ENCODE measurements around the gene COX10.

COX10 gene

DNA sequence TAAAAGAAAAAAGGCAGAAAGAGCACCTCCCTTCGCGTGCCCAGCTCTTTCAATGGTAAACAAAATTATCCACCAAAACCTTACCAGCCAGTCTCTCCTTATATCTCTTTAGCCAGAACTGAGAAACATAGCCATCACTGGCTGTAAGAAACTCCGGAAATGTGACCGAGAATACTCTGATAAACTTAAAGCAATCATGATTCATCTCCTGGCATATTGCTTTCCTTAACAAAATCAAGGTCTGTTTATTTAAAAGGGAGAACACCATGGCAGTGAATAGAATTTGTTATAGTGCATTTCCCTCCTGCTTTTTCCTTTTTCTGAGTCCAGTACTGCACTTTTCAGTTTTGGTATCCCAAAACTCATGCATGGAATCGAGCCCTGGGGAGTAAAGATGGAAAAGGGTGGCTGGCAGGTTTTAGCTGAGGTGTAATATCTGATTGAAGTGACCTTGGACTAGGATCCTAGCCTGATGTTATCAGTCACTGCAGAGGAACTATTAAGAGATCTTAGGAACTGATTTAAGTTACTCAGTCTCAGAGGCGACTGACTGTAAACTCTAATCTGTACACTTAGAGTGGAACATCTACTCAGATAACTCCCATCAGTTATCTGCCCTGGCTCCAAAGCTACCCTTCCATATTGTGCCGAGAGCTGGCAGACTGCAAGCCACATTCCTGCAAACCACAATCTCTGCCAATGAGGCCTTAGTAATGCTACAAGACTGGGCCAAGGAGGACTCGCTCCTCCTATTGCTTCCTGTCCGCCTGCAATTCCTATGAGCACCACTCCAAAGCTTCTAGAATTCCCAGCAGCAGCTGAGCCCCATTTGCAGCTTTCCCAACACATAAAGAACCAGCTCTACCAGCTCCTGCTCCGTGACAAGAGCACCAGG, 7.4 kb upstream of the COX10 start:
- DNase-seq: no peak
- TF ChIP-seq, protein P1, sequence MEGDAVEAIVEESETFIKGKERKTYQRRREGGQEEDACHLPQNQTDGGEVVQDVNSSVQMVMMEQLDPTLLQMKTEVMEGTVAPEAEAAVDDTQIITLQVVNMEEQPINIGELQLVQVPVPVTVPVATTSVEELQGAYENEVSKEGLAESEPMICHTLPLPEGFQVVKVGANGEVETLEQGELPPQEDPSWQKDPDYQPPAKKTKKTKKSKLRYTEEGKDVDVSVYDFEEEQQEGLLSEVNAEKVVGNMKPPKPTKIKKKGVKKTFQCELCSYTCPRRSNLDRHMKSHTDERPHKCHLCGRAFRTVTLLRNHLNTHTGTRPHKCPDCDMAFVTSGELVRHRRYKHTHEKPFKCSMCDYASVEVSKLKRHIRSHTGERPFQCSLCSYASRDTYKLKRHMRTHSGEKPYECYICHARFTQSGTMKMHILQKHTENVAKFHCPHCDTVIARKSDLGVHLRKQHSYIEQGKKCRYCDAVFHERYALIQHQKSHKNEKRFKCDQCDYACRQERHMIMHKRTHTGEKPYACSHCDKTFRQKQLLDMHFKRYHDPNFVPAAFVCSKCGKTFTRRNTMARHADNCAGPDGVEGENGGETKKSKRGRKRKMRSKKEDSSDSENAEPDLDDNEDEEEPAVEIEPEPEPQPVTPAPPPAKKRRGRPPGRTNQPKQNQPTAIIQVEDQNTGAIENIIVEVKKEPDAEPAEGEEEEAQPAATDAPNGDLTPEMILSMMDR (IDR thresholded peaks at IDR 0.05): no peak
- peaks cover 31% of the 10 kb centered on the region for H3K9me3 Mint-ChIP-seq
- peaks cover 92% of the 10 kb centered on the region for H3K36me3 Mint-ChIP-seq (ENCODE audit: low read depth)
- H3K4me3 Mint-ChIP-seq: no peak overlapping the region
- H3K27me3 Mint-ChIP-seq (ENCODE audit: low read depth, poor library complexity): no peaks in the 10 kb centered on the region
- H3K27ac Mint-ChIP-seq: no peak overlapping the region
- no peaks in the 10 kb centered on the region for H3K4me1 Mint-ChIP-seq

DNA sequence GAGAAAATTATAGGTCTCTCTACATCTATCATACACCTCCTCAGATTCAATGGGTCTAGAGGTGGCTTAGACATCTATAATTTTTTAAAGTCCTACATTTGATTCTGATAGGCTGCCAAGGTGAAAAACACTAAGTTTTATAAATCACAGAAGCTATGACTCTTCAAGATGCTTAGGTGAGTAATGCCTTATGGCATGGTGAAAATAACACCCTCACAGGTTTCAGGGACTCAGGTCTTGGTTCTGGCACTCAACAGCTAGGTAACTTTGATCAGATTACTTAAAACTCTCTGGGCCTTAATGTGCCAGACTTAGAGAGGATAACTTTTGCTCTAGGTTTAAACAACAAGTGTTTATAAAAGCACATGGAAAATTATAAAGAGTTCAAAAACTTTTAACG, 2.0 kb upstream of the COX10 start:
- TF ChIP-seq, protein P1 (IDR thresholded peaks at IDR 0.05): no peak
- H3K4me1 Mint-ChIP-seq: peaks cover 28% of the 10 kb centered on the region
- H3K27ac Mint-ChIP-seq: no peak overlapping the region
- DNase-seq: no peak
- H3K36me3 Mint-ChIP-seq (ENCODE audit: low read depth): peaks cover 53% of the 10 kb centered on the region
- H3K9me3 Mint-ChIP-seq: peaks cover 29% of the 10 kb centered on the region
- no peak overlapping the region for H3K4me3 Mint-ChIP-seq
- H3K27me3 Mint-ChIP-seq (ENCODE audit: low read depth, poor library complexity): no peaks in the 10 kb centered on the region

DNA sequence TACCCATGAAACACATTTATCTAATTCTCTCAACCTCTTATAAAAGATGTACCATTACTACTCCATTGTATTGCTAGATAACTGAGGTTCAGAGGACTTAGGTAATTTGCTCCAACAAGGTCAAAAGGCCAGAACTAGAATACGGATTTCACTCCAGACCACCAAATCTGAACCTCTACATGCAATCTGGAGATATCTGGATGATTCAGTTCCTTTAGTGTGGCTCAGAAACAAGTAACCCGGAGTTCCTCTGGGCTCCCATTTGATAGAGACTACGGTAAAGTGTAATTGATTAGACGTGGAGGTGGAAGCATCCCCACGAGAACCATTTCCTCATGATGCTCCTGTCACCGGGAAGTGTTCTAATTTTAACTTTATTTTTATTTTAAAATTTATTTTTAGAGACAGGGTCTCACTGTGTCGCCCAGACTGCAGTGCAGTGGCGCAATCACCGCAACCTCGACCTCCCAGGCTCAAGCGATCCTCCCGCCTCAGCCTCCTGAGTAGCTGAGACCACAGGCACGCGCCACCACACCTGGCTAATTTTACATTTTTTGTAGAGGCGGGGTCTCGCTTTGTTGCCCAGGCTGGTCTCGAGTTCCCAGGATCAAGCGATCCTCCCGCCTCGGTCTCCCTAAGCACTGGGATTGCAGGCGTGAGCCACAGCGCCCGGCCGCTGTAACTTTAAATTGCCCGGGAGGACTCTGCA, 608 bp upstream of the COX10 start:
- TF ChIP-seq, protein P1 (IDR thresholded peaks at IDR 0.05): no peak
- H3K27ac Mint-ChIP-seq: peak overlapping the region; percentile 99
- H3K27me3 Mint-ChIP-seq (ENCODE audit: low read depth, poor library complexity): no peaks in the 10 kb centered on the region
- peaks cover 28% of the 10 kb centered on the region for H3K4me1 Mint-ChIP-seq
- no peak for DNase-seq
- peak overlapping the region; percentile 99 for H3K4me3 Mint-ChIP-seq
- H3K36me3 Mint-ChIP-seq (ENCODE audit: low read depth): peaks cover 44% of the 10 kb centered on the region
- H3K9me3 Mint-ChIP-seq: peaks cover 29% of the 10 kb centered on the region

DNA sequence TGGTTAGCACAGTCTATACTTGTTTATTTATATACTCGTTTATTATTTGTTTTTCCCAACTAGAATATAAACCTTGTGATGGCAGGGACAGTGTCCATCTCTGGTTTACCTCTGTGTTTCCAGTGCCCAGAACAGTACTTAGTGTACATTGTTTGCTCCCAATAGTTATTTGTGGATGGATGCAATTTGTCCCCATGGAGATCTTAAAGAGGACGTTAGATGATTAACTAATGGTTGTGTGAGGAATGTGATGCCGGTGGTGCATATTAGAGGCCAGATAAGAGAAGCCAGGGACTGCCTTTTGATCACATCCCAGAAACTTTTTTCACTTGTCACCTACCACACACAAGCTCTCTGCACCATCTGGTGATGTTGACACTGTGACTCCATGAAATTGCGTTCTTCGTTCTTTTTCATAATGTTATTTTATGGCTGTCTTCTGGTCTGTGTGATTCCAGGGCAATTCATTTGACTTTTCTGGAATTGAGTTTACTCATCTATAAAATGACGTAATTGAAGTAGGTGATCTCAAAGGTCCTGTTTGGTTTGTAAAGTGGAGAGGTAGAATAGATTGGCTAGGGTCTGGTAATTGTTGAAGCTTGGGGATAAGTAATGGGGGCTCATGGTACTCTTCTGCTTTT, 1.2 kb downstream of the COX10 start:
- Mint-ChIP-seq H3K27me3 (ENCODE audit: low read depth, poor library complexity) (no peaks in the 10 kb centered on the region), H3K4me3 (peak overlapping the region; percentile 99), H3K9me3 (peaks cover 15% of the 10 kb centered on the region), H3K4me1 (peaks cover 28% of the 10 kb centered on the region), H3K36me3 (ENCODE audit: low read depth) (peaks cover 26% of the 10 kb centered on the region), H3K27ac (no peak overlapping the region)
- TF ChIP-seq, protein P1 (IDR thresholded peaks at IDR 0.05): no peak
- DNase-seq: no peak

DNA sequence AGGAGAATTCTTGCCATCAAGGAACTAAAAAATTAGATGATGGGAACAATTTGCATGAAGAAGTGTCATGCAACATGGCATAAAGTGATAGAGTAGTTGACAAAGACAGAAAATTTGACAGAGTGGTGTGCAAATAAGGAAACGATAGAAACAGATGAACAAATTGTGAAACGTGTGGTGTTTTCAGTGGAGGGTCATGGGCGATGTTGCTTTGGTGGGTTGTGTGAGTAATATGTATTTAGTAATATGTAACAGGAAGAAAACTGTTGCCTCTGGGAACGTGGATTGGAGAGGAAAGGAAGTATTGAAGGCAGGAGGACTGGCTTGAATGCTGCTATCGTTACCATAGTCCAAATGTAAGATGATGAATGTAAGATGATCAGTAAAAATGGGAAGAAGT, 3.6 kb downstream of the COX10 start:
- Mint-ChIP-seq H3K9me3 (no peaks in the 10 kb centered on the region), H3K4me3 (no peak overlapping the region), H3K4me1 (peaks cover 28% of the 10 kb centered on the region), H3K27ac (no peak overlapping the region), H3K27me3 (ENCODE audit: low read depth, poor library complexity) (no peaks in the 10 kb centered on the region), H3K36me3 (ENCODE audit: low read depth) (peaks cover 15% of the 10 kb centered on the region)
- TF ChIP-seq, protein P1 (IDR thresholded peaks at IDR 0.05): no peak
- DNase-seq: no peak

Data from nephron progenitor cell (in vitro differentiated cells).